RPMI8226 (cell line): ENCODE results near the gene IGFBPL1.

Experiments
- DNase-seq: peaks from one replicate; pipeline ENCODE4 v3.0.0-alpha.2; 2015

IGFBPL1 gene

GRCh38 chr9:38375572-38375963 is 48.7 kb downstream of the IGFBPL1 start:
- no peak for DNase-seq

- no peak for DNase-seq
Measured at GRCh38 chr9:38374847-38375571, 49.2 kb downstream of the IGFBPL1 start.

- DNase-seq, result no peak
Measured at GRCh38 chr9:38373679-38374078, 50.6 kb downstream of the IGFBPL1 start.

- no peak for DNase-seq
Measured at GRCh38 chr9:38372762-38373619, 51.3 kb downstream of the IGFBPL1 start.

- peak; percentile 61 for DNase-seq
Measured at GRCh38 chr9:38371495-38371894, 52.8 kb downstream of the IGFBPL1 start.

- no peak for DNase-seq
Measured at GRCh38 chr9:38370176-38370575, 54.1 kb downstream of the IGFBPL1 start.

GRCh38 chr9:38368731-38369130 is 55.5 kb downstream of the IGFBPL1 start:
- no peak for DNase-seq

GRCh38 chr9:38367898-38368297 is 56.4 kb downstream of the IGFBPL1 start:
- no peak for DNase-seq

GRCh38 chr9:38363589-38363925 is 60.7 kb downstream of the IGFBPL1 start:
- no peak for DNase-seq

GRCh38 chr9:38362852-38363588 is 61.2 kb downstream of the IGFBPL1 start:
- peak; percentile 49 for DNase-seq

- no peak for DNase-seq
Measured at GRCh38 chr9:38361473-38361850, 62.8 kb downstream of the IGFBPL1 start.

- no peak for DNase-seq
Measured at GRCh38 chr9:38360839-38361472, 63.3 kb downstream of the IGFBPL1 start.

GRCh38 chr9:38359689-38360385 is 64.4 kb downstream of the IGFBPL1 start:
- DNase-seq, result no peak

- no peak for DNase-seq
Measured at GRCh38 chr9:38359297-38359653, 65.0 kb downstream of the IGFBPL1 start.

- DNase-seq, result no peak
Measured at GRCh38 chr9:38358390-38359296, 65.6 kb downstream of the IGFBPL1 start.

GRCh38 chr9:38357350-38358114 is 66.7 kb downstream of the IGFBPL1 start:
- DNase-seq, result no peak

GRCh38 chr9:38356851-38357250 is 67.4 kb downstream of the IGFBPL1 start:
- DNase-seq, result no peak
